Measurements from ENCODE around the gene NDRG3. TPM values are rescaled to one million over a fixed set of nuclear protein-coding genes. Genes with fewer than 3 reads are reported as not detected.

The NDRG3 gene
- total and polyA plus RNA-seq, 4 donors, result 3.1 to 6.3 (median 4.5) TPM

DNA sequence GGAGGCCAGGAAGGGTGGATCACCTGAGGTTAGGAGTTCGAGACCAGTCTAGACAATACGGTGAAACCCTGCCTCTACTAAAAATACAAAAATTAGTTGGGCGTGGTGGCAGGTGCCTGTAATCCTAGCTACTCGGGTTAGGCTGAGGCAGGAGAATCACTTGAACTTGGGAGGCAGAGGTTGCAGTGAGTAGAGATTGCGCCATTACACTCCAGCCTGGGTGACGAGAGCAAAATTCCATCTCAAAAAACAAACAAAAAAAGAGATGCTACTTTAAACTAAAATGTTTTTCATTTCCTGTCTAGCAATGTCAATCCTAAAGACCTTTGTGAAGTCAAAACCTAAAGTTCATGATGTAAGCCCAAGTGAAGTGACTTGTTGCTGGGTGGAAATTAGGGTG, 14.8 kb upstream of the NDRG3 start:
- no peak overlapping the region for H3K4me3 ChIP-seq (ENCODE audit: low read depth in 1 of 3, low read length in 3 of 3)
- whole genome bisulfite sequencing, result 84% methylated on average over 6 of the region's 6 CpGs
- TF ChIP-seq RXRA (IDR thresholded peaks at IDR 0.05) (no peak), NR2F2 (IDR thresholded peaks at IDR 0.05) (no peak), FOXA2 (IDR thresholded peaks at IDR 0.05) (no peak), RAD21 (IDR thresholded peaks at IDR 0.05) (no peak), GABPA (IDR thresholded peaks at IDR 0.05 in 1 of 2, conservative IDR thresholded peaks at IDR 0.05 in 1 of 2) (no peak), YY1 (IDR thresholded peaks at IDR 0.05) (no peak)
- TF ChIP-seq, protein P1, sequence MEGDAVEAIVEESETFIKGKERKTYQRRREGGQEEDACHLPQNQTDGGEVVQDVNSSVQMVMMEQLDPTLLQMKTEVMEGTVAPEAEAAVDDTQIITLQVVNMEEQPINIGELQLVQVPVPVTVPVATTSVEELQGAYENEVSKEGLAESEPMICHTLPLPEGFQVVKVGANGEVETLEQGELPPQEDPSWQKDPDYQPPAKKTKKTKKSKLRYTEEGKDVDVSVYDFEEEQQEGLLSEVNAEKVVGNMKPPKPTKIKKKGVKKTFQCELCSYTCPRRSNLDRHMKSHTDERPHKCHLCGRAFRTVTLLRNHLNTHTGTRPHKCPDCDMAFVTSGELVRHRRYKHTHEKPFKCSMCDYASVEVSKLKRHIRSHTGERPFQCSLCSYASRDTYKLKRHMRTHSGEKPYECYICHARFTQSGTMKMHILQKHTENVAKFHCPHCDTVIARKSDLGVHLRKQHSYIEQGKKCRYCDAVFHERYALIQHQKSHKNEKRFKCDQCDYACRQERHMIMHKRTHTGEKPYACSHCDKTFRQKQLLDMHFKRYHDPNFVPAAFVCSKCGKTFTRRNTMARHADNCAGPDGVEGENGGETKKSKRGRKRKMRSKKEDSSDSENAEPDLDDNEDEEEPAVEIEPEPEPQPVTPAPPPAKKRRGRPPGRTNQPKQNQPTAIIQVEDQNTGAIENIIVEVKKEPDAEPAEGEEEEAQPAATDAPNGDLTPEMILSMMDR (IDR thresholded peaks at IDR 0.05; ENCODE audit: low read depth, low read length, missing input control), result no peak
- no peak overlapping the region for H3K27ac ChIP-seq (ENCODE audit: low read depth in 1 of 2, low read length in 2 of 2)
- DNase-seq (ENCODE audit: low spot score), result no peak
- no peaks in the 10 kb centered on the region for H3K4me1 ChIP-seq (ENCODE audit: control insufficient read depth in 4 of 4, insufficient read depth in 4 of 4, low read length in 3 of 4)
- no peaks in the 10 kb centered on the region for H3K9me3 ChIP-seq (ENCODE audit: control insufficient read depth in 4 of 4, low read length in 3 of 4)
- no peak overlapping the region for H3K9ac ChIP-seq (ENCODE audit: low read depth in 1 of 2, low read length in 2 of 2)
- H3K36me3 ChIP-seq (ENCODE audit: control insufficient read depth in 4 of 4, insufficient read depth in 3 of 4, low read depth in 1 of 4, low read length in 3 of 4), result peaks cover 0 to 2% (median 0%) of the 10 kb centered on the region in 4 donors
- H3K27me3 ChIP-seq (ENCODE audit: control insufficient read depth in 4 of 4, insufficient read depth in 4 of 4, low read length in 3 of 4), result no peaks in the 10 kb centered on the region

DNA sequence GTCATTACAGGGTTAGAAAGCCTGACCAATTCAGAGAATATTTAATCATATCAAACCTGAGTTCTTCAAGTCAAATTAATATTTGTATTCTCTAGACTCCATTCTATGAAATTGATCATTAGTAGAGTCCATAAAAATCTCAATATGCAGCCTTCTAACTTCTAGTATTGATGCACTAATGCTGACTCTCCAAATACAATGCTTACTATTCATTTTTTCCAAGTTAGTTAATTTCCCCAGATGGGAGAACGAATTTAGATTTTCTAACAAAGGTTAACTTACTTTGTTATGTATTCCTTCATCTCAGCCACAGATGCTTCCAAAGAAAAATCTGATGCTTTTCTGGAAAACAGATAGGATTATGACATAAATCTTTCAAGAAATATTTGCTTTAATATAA, 12.4 kb upstream of the NDRG3 start:
- peaks cover 0 to 6% (median 4%) of the 10 kb centered on the region in 4 donors for H3K36me3 ChIP-seq (ENCODE audit: control insufficient read depth in 4 of 4, insufficient read depth in 3 of 4, low read depth in 1 of 4, low read length in 3 of 4)
- H3K4me3 ChIP-seq (ENCODE audit: low read depth in 1 of 3, low read length in 3 of 3), result no peak overlapping the region
- DNase-seq (ENCODE audit: low spot score), result no peak
- no peaks in the 10 kb centered on the region for H3K9me3 ChIP-seq (ENCODE audit: control insufficient read depth in 4 of 4, low read length in 3 of 4)
- H3K4me1 ChIP-seq (ENCODE audit: control insufficient read depth in 4 of 4, insufficient read depth in 4 of 4, low read length in 3 of 4), result no peaks in the 10 kb centered on the region
- 95% methylated on average over 1 of the region's 1 CpG for WGBS
- no peak for TF ChIP-seq YY1 (IDR thresholded peaks at IDR 0.05)
- no peak for TF ChIP-seq EGR1 (IDR thresholded peaks at IDR 0.05; ENCODE audit: low read depth in 2 of 2)
- TF ChIP-seq JUND (IDR thresholded peaks at IDR 0.05), result no peak
- no peak for TF ChIP-seq RXRA (IDR thresholded peaks at IDR 0.05)
- no peak for TF ChIP-seq GABPA (IDR thresholded peaks at IDR 0.05 in 1 of 2, conservative IDR thresholded peaks at IDR 0.05 in 1 of 2)
- TF ChIP-seq, protein P2, sequence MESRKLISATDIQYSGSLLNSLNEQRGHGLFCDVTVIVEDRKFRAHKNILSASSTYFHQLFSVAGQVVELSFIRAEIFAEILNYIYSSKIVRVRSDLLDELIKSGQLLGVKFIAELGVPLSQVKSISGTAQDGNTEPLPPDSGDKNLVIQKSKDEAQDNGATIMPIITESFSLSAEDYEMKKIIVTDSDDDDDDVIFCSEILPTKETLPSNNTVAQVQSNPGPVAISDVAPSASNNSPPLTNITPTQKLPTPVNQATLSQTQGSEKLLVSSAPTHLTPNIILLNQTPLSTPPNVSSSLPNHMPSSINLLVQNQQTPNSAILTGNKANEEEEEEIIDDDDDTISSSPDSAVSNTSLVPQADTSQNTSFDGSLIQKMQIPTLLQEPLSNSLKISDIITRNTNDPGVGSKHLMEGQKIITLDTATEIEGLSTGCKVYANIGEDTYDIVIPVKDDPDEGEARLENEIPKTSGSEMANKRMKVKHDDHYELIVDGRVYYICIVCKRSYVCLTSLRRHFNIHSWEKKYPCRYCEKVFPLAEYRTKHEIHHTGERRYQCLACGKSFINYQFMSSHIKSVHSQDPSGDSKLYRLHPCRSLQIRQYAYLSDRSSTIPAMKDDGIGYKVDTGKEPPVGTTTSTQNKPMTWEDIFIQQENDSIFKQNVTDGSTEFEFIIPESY (IDR thresholded peaks at IDR 0.05), result no peak
- peak overlapping the region in 1 of 2 donors; percentile 19 for H3K27ac ChIP-seq (ENCODE audit: low read depth in 1 of 2, low read length in 2 of 2)
- no peaks in the 10 kb centered on the region for H3K27me3 ChIP-seq (ENCODE audit: control insufficient read depth in 4 of 4, insufficient read depth in 4 of 4, low read length in 3 of 4)
- no peak overlapping the region for H3K9ac ChIP-seq (ENCODE audit: low read depth in 1 of 2, low read length in 2 of 2)

DNA sequence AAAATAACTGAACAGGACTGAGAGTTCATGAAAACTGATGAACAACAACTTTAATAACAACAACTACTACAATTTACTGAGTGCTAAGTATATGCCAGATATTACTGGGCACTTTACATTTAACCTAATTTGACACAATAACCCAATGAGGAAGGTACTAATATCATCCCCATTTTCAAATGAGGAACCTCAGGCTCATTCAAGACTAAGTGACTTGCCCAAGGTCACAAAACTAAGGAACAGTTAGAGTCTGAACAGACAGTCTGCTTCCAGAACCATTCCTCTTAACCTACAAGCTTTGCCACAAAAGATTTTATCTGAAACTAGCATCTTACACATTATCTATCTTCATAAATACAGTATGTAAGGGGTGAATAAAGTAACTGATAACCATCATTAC, 10.6 kb upstream of the NDRG3 start:
- TF ChIP-seq NR2F2 (IDR thresholded peaks at IDR 0.05), result no peak
- TF ChIP-seq, protein P2 (IDR thresholded peaks at IDR 0.05), result no peak
- TF ChIP-seq EGR1 (IDR thresholded peaks at IDR 0.05; ENCODE audit: low read depth in 2 of 2), result no peak
- no peak for TF ChIP-seq RAD21 (IDR thresholded peaks at IDR 0.05)
- no peak for TF ChIP-seq TAF1 (conservative IDR thresholded peaks at IDR 0.05)
- TF ChIP-seq, protein P3, sequence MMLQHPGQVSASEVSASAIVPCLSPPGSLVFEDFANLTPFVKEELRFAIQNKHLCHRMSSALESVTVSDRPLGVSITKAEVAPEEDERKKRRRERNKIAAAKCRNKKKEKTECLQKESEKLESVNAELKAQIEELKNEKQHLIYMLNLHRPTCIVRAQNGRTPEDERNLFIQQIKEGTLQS (IDR thresholded peaks at IDR 0.05), result no peak
- TF ChIP-seq GABPA (IDR thresholded peaks at IDR 0.05 in 1 of 2, conservative IDR thresholded peaks at IDR 0.05 in 1 of 2), result no peak
- TF ChIP-seq, protein P1 (IDR thresholded peaks at IDR 0.05; ENCODE audit: low read depth, low read length, missing input control), result no peak
- no peak for TF ChIP-seq HNF4G (IDR thresholded peaks at IDR 0.05)
- TF ChIP-seq JUND (IDR thresholded peaks at IDR 0.05), result no peak
- no peak for TF ChIP-seq HNF4A (conservative IDR thresholded peaks at IDR 0.05)
- TF ChIP-seq FOXA2 (IDR thresholded peaks at IDR 0.05), result no peak
- no peak for TF ChIP-seq RXRA (IDR thresholded peaks at IDR 0.05)
- TF ChIP-seq FOXA1 (IDR thresholded peaks at IDR 0.05), result no peak
- no peak overlapping the region for H3K27ac ChIP-seq (ENCODE audit: low read depth in 1 of 2, low read length in 2 of 2)
- no peak for DNase-seq (ENCODE audit: low spot score)

More for the DNA sequence above, 10.6 kb upstream of the NDRG3 start:
- Histone ChIP-seq H3K27me3 (ENCODE audit: control insufficient read depth in 4 of 4, insufficient read depth in 4 of 4, low read length in 3 of 4) (no peaks in the 10 kb centered on the region), H3K9me3 (ENCODE audit: control insufficient read depth in 4 of 4, low read length in 3 of 4) (no peaks in the 10 kb centered on the region), H3K9ac (ENCODE audit: low read depth in 1 of 2, low read length in 2 of 2) (no peak overlapping the region), H3K4me3 (ENCODE audit: low read depth in 1 of 3, low read length in 3 of 3) (no peak overlapping the region), H3K36me3 (ENCODE audit: control insufficient read depth in 4 of 4, insufficient read depth in 3 of 4, low read depth in 1 of 4, low read length in 3 of 4) (peaks cover 0 to 16% (median 9%) of the 10 kb centered on the region in 4 donors), H3K4me1 (ENCODE audit: control insufficient read depth in 4 of 4, insufficient read depth in 4 of 4, low read length in 3 of 4) (no peaks in the 10 kb centered on the region)

Measured in liver (tissue), 9 donors.